Heart left ventricle (tissue), 16 donors: ENCODE data around the gene FAM83F. TPM values are rescaled to one million over a fixed set of nuclear protein-coding genes. Genes with fewer than 3 reads are reported as not detected.

ENCODE experiments used
- ATAC-seq, 4 donors: fragments of 200-7000 bp; cut with Tn5 transposase; one replicate each; pipeline ENCODE4 v1.9.1; 2020 to 2022; ENCODE audit warnings: moderate library complexity in 4 of 4, mild to moderate bottlenecking in 3 of 4, moderate number of reproducible peaks in 1 of 4
- DNase-seq, 5 donors: peaks; one replicate each; pipeline ENCODE4 v3.0.0-alpha.2; 2020
- H3K27ac ChIP-seq, 12 donors: fragments of 200-600 bp; sonication (generic) in 4 of 12; one replicate each; pipeline versions ENCODE4 v1.5.0 to v1.8.0; 2016 to 2022; ENCODE audit warnings: mild to moderate bottlenecking in 2 of 12
- H3K27me3 ChIP-seq, 9 donors: fragments of 200-600 bp; sonication (generic) in 2 of 9; one replicate each; pipeline versions ENCODE4 v1.5.1 to v1.8.0; 2016 to 2022; ENCODE audit warnings: mild to moderate bottlenecking in 3 of 9
- H3K36me3 ChIP-seq, 9 donors: fragments of 200-600 bp; sonication (generic) in 2 of 9; one replicate each; pipeline versions ENCODE4 v1.5.0 to v1.8.0; 2018 to 2022; ENCODE audit warnings: mild to moderate bottlenecking in 2 of 9
- H3K4me1 ChIP-seq, 12 donors: fragments of 200-600 bp; sonication (generic) in 4 of 12; one replicate each; pipeline versions ENCODE4 v1.5.0 to v1.8.0; 2016 to 2022; ENCODE audit warnings: mild to moderate bottlenecking in 3 of 12
- H3K4me3 ChIP-seq, 12 donors: fragments of 200-600 bp; sonication (generic) in 4 of 12; one replicate each; pipeline versions ENCODE4 v1.5.0 to v1.8.0; 2017 to 2022; ENCODE audit warnings: mild to moderate bottlenecking in 9 of 12, moderate library complexity in 4 of 12
- H3K9me3 ChIP-seq, 12 donors: fragments of 200-600 bp; sonication (generic) in 4 of 12; one replicate each; pipeline versions ENCODE4 v1.5.0 to v1.8.0; 2016 to 2022; ENCODE audit warnings: mild to moderate bottlenecking in 1 of 12
- CTCF ChIP-seq, 12 donors: fragments of 200-600 bp; sonication (generic) in 4 of 12; IDR thresholded peaks; one replicate each; pipeline versions ENCODE4 v1.5.0 to v1.8.0; 2018 to 2022; ENCODE audit warnings: antibody characterized with exemption in 12 of 12, mild to moderate bottlenecking in 5 of 12
- POLR2A ChIP-seq, 2 donors: fragments of 450-650 bp; IDR thresholded peaks; one replicate each; pipeline ENCODE4 v1.6.1; 2017; ENCODE audit warnings: antibody characterized with exemption in 2 of 2, mild to moderate bottlenecking in 2 of 2, moderate library complexity in 2 of 2
- WGBS, 4 donors: extraction: QIAGEN DNeasy Blood & Tissue Kit in 2 of 4; methylation state at CpG; one replicate each; pipeline versions ENCODE4 v1.1.5 to v1.1.7; 2013 to 2018; 5-methylcytosine and 5-hydroxymethylcytosine counted together
- intact Hi-C, 10 donors: fragments of 100-400 bp; cut with DNase I; formaldehyde crosslinking; loops; one replicate each; pipeline versions ENCODE4 v1.11.1 to v1.14.2; 2022
- polyA plus RNA-seq, 2 donors: library from polyadenylated mRNA; stranded (reverse); fragments of 200-250 nt; gene quantifications; one replicate each; pipeline ENCODE4 v1.2.3, GENCODE V29; 2013
- total RNA-seq, 9 donors: library from RNA; depleted of rRNA in 2 of 9; stranded (reverse); fragments of >200 nt in 2 of 9; fragmentation: NEBNext Ultra II Directional in 3 of 9; extraction: Animal tissue kit (Norgen Biotek cat#: 25700) in 3 of 9; gene quantifications; one replicate each; pipeline versions ENCODE4 v1.1.0 to v1.2.4, GENCODE V29; 2016 to 2023
- donor health status: ischemic (EF 13 %, LVEDD 7.1; RV severe dilation, severe dysfunction).
- donor health status: healthy with polysubstance abuse.
- donor health status: DM: no; HTN: yes; CAD: no.
- donor health status: DM: no; HTN: no; CAD: no.
- donor health status: ischemic (EF 25% LVEDD 6.9; RV normal size, moderate dysfunction).
- donor health status: ischemic (EF 25% LVEDD 5.7; RV mildly dilated, moderate dysfunction).
- donor health status: healthy.
- donor health status: DM: yes; HTN: yes; CAD: no.
- donor health status: ischemic (EF 35%, LVEDD 5.7; RV mildly dilated, moderate dysfunction).
- donor health status: nonischemic (EF 11% LVEDD 7.7; RV severe dilation, severe dysfunction).
- donor health status: DM: yes; HTN: yes; CAD: no.
- donor health status: PGD.
- donor health status: ischemic (EF 29% LVEDD 5.4; RV normal size, mild dysfunction).
- donor health status: nonischemic (EF 23%, LVEDD 6.1; RV moderate dilation, normal function).

The FAM83F gene
- total and polyA plus RNA-seq, 11 donors: 1.3 to 6.6 (median 2.5) TPM

GRCh38 chr22:40067639-40068038 lies 72.9 kb downstream of the FAM83F start:
- peak in 3 of 4 donors; percentile 24 to 40 (median 36) for ATAC-seq
- TF ChIP-seq POLR2A (IDR thresholded peaks at IDR 0.05) (no peak), CTCF (IDR thresholded peaks at IDR 0.05) (no peak)
- intact Hi-C loops: no loop called here
- DNase-seq: no peak
- Histone ChIP-seq H3K9me3 (no peaks in the 10 kb centered on the region), H3K4me1 (peaks cover 0 to 40% (median 24%) of the 10 kb centered on the region in 12 donors), H3K27ac (no peak overlapping the region), H3K27me3 (no peaks in the 10 kb centered on the region), H3K36me3 (no peaks in the 10 kb centered on the region), H3K4me3 (no peak overlapping the region)
- 47 to 65% (median 56%) methylated on average over 2 of the region's 2 CpGs for WGBS, 4 donors

- Histone ChIP-seq H3K27ac (peak overlapping the region in 10 of 12 donors; percentile 9 to 61 (median 42)), H3K9me3 (no peaks in the 10 kb centered on the region), H3K36me3 (no peaks in the 10 kb centered on the region), H3K4me1 (peaks cover 0 to 44% (median 24%) of the 10 kb centered on the region in 12 donors), H3K27me3 (no peaks in the 10 kb centered on the region), H3K4me3 (no peak overlapping the region)
- intact Hi-C loops: loop anchor here in 1 of 10 donors (10.0 kb wide), 1 partner anchor 94 kb away; no protein-coding TSS in a partner anchor
- ATAC-seq (peak; percentile 70 to 86 (median 82)), DNase-seq (no peak)
- TF ChIP-seq POLR2A (IDR thresholded peaks at IDR 0.05) (no peak), CTCF (IDR thresholded peaks at IDR 0.05) (no peak)
Measured at GRCh38 chr22:40070701-40071100, 75.9 kb downstream of the FAM83F start.

GRCh38 chr22:40071720-40072119 lies 77.0 kb downstream of the FAM83F start:
- no peak for TF ChIP-seq CTCF (IDR thresholded peaks at IDR 0.05)
- no peak for TF ChIP-seq POLR2A (IDR thresholded peaks at IDR 0.05)
- Histone ChIP-seq H3K36me3 (no peaks in the 10 kb centered on the region), H3K9me3 (no peaks in the 10 kb centered on the region), H3K27ac (peak overlapping the region in 2 of 12 donors; percentile 44 to 61), H3K4me3 (no peak overlapping the region), H3K27me3 (no peaks in the 10 kb centered on the region), H3K4me1 (peaks cover 0 to 43% (median 22%) of the 10 kb centered on the region in 12 donors)
- 96 to 99% (median 98%) methylated on average over 8 of the region's 8 CpGs for WGBS, 4 donors
- ATAC-seq (no peak), DNase-seq (no peak)
- intact Hi-C loops: loop anchor here in 1 of 10 donors (10.0 kb wide), 1 partner anchor 93 kb away; no protein-coding TSS in a partner anchor

- no peaks in the 10 kb centered on the region for H3K9me3 ChIP-seq
- DNase-seq (no peak), ATAC-seq (peak in 1 of 4 donors; percentile 20)
- TF ChIP-seq CTCF (IDR thresholded peaks at IDR 0.05) (no peak), POLR2A (IDR thresholded peaks at IDR 0.05) (no peak)
- 63 to 77% (median 70%) methylated on average over 8 of the region's 8 CpGs for WGBS, 4 donors
- intact Hi-C loops: loop anchor here in 1 of 10 donors (10.0 kb wide), 1 partner anchor 88 kb away; no protein-coding TSS in a partner anchor
- H3K36me3 ChIP-seq: no peaks in the 10 kb centered on the region
- H3K27ac ChIP-seq: no peak overlapping the region
- no peak overlapping the region for H3K4me3 ChIP-seq
- H3K4me1 ChIP-seq: peaks cover 0 to 37% (median 12%) of the 10 kb centered on the region in 12 donors
- H3K27me3 ChIP-seq: no peaks in the 10 kb centered on the region
Measured at GRCh38 chr22:40076702-40077645, 82.2 kb downstream of the FAM83F start.
